OCI-LY1 (cell line): Measurements from ENCODE around the gene DROSHA.

Source experiments
- H2AFZ ChIP-seq: fragments of 200-600 bp; sonication (generic), shearing (Covaris generic); 2 replicates; pipeline ENCODE4 v1.6.0; 2014; ENCODE audit warnings: antibody characterized with exemption, mild to moderate bottlenecking, low read length
- H3F3A ChIP-seq: fragments of 200-600 bp; sonication (generic), shearing (Covaris generic); 2 replicates; pipeline ENCODE4 v1.6.0; 2014; ENCODE audit warnings: mild to moderate bottlenecking, antibody characterized with exemption, low read length, moderate library complexity; ENCODE audit not compliant: insufficient read depth
- H3K27ac ChIP-seq: fragments of 200-600 bp; sonication (generic); 2 replicates; pipeline ENCODE4 v1.5.1; 2014; ENCODE audit warnings: low read length, mixed run types, mild to moderate bottlenecking, low read depth; ENCODE audit not compliant: poor library complexity, severe bottlenecking
- H3K27me3 ChIP-seq: fragments of 200-600 bp; sonication (generic); 2 replicates; pipeline ENCODE4 v1.6.0; 2014; ENCODE audit warnings: antibody characterized with exemption, mild to moderate bottlenecking, low read length, moderate library complexity; ENCODE audit not compliant: insufficient read depth
- H3K36me3 ChIP-seq: fragments of 200-600 bp; sonication (generic); 2 replicates; pipeline ENCODE4 v1.6.1; 2014; ENCODE audit warnings: mild to moderate bottlenecking, antibody characterized with exemption, low read length, moderate library complexity, mixed read lengths; ENCODE audit not compliant: insufficient read depth
- H3K4me1 ChIP-seq: fragments of 200-600 bp; sonication (generic); 2 replicates; pipeline ENCODE4 v1.5.1; 2014; ENCODE audit warnings: mild to moderate bottlenecking, low read length, moderate library complexity; ENCODE audit not compliant: insufficient read depth, severe bottlenecking
- H3K4me2 ChIP-seq: fragments of 200-600 bp; sonication (generic), shearing (Covaris generic); 2 replicates; pipeline ENCODE4 v1.6.1; 2014; ENCODE audit warnings: low read length
- H3K4me3 ChIP-seq: fragments of 200-600 bp; sonication (generic); 2 replicates; pipeline ENCODE4 v1.5.1; 2014; ENCODE audit warnings: low read length, low read depth, mild to moderate bottlenecking, mixed read lengths; ENCODE audit not compliant: poor library complexity, severe bottlenecking
- H3K79me2 ChIP-seq: fragments of 200-600 bp; shearing (Covaris generic); 2 replicates; pipeline ENCODE4 v1.6.1; 2016; ENCODE audit warnings: mixed run types, low read length, mixed read lengths; ENCODE audit not compliant: insufficient read depth
- H3K9ac ChIP-seq: fragments of 200-600 bp; sonication (generic), shearing (Covaris generic); 2 replicates; pipeline ENCODE4 v1.6.1; 2014; ENCODE audit warnings: mild to moderate bottlenecking, low read length, mixed read lengths
- H3K9me2 ChIP-seq: fragments of 200-600 bp; sonication (generic), shearing (Covaris generic); 2 replicates; pipeline ENCODE4 v1.6.1; 2014; ENCODE audit warnings: low read depth, mild to moderate bottlenecking, low read length, mixed read lengths
- H3K9me3 ChIP-seq: fragments of 200-600 bp; shearing (Covaris generic); 2 replicates; pipeline ENCODE4 v1.6.1; 2014; ENCODE audit warnings: low read length, mixed read lengths
- H4K20me1 ChIP-seq: fragments of 200-600 bp; sonication (generic), shearing (Covaris generic); 2 replicates; pipeline ENCODE4 v1.6.0; 2016; ENCODE audit warnings: mild to moderate bottlenecking, low read length; ENCODE audit not compliant: insufficient read depth
- CTCF ChIP-seq: fragments of 200-600 bp; sonication (generic), shearing (Covaris generic); IDR thresholded peaks from 2 replicates; pipeline ENCODE4 v1.5.1; 2017; ENCODE audit warnings: mild to moderate bottlenecking, antibody characterized with exemption, low read length, moderate library complexity, mixed read lengths
- EZH2 ChIP-seq: fragments of 200-600 bp; sonication (generic), shearing (Covaris generic); IDR thresholded peaks from 2 replicates; pipeline ENCODE4 v1.8.0; 2017; ENCODE audit warnings: borderline replicate concordance, mixed run types, mild to moderate bottlenecking, antibody characterized with exemption, low read length, moderate library complexity, mixed read lengths

DROSHA gene

GRCh38 chr5:31469886-31470285 lies 62.0 kb downstream of the DROSHA start:
- H3K36me3 ChIP-seq: peaks cover 46% of the 10 kb centered on the region
- H3K4me3 ChIP-seq: no peak overlapping the region
- no peaks in the 10 kb centered on the region for H3K27me3 ChIP-seq
- no peak overlapping the region for H2AFZ ChIP-seq
- TF ChIP-seq CTCF (no peak), EZH2 (no peak)
- no peaks in the 10 kb centered on the region for H3K9me2 ChIP-seq
- H3K9ac ChIP-seq: no peak overlapping the region
- H3K27ac ChIP-seq: no peak overlapping the region
- H3F3A ChIP-seq: no peaks in the 10 kb centered on the region
- H3K4me1 ChIP-seq: no peaks in the 10 kb centered on the region
- no peaks in the 10 kb centered on the region for H3K9me3 ChIP-seq
- no peak overlapping the region for H3K4me2 ChIP-seq
- no peaks in the 10 kb centered on the region for H4K20me1 ChIP-seq
- no peaks in the 10 kb centered on the region for H3K79me2 ChIP-seq

GRCh38 chr5:31469466-31469865 lies 62.4 kb downstream of the DROSHA start:
- no peak overlapping the region for H3K4me3 ChIP-seq
- no peak overlapping the region for H2AFZ ChIP-seq
- H3F3A ChIP-seq: no peaks in the 10 kb centered on the region
- H3K36me3 ChIP-seq: peaks cover 50% of the 10 kb centered on the region
- no peaks in the 10 kb centered on the region for H3K27me3 ChIP-seq
- TF ChIP-seq EZH2: no peak
- no peak for TF ChIP-seq CTCF
- no peak overlapping the region for H3K27ac ChIP-seq
- no peaks in the 10 kb centered on the region for H3K79me2 ChIP-seq
- H3K4me2 ChIP-seq: no peak overlapping the region
- H3K9me3 ChIP-seq: no peaks in the 10 kb centered on the region
- H4K20me1 ChIP-seq: no peaks in the 10 kb centered on the region
- no peaks in the 10 kb centered on the region for H3K4me1 ChIP-seq
- H3K9ac ChIP-seq: no peak overlapping the region
- H3K9me2 ChIP-seq: no peaks in the 10 kb centered on the region

- Histone ChIP-seq H3K4me1 (no peaks in the 10 kb centered on the region), H3K9ac (no peak overlapping the region), H3F3A (no peaks in the 10 kb centered on the region), H2AFZ (no peak overlapping the region), H3K4me2 (no peak overlapping the region), H3K9me2 (no peaks in the 10 kb centered on the region), H3K27me3 (no peaks in the 10 kb centered on the region), H3K36me3 (peaks cover 82% of the 10 kb centered on the region), H4K20me1 (no peaks in the 10 kb centered on the region), H3K27ac (no peak overlapping the region), H3K79me2 (no peaks in the 10 kb centered on the region), H3K4me3 (no peak overlapping the region), H3K9me3 (peaks cover 16% of the 10 kb centered on the region)
- TF ChIP-seq CTCF: no peak
- TF ChIP-seq EZH2: no peak
These were observed 66.6 kb downstream of the DROSHA start for GRCh38 chr5:31465291-31465690.
